ENCODE results near the gene NIBAN1. TPM values are rescaled to one million over a fixed set of nuclear protein-coding genes. Genes with fewer than 3 reads are reported as not detected.

NIBAN1 gene
- total RNA-seq, 1 experiment from 2014 or later: 19.5 TPM

GRCh38 chr1:184943998-184944397 is 30.3 kb downstream of the NIBAN1 start:
- intact Hi-C loops (cut with micrococcal nuclease; ENCODE audit: unreplicated experiment): no loop called here
- no peaks in the 10 kb centered on the region for H3K9me3 Mint-ChIP-seq (ENCODE audit: low read depth, unreplicated experiment)
- no peak for TF ChIP-seq CTCF (IDR thresholded peaks at IDR 0.05; ENCODE audit: unreplicated experiment)

GRCh38 chr1:184941735-184942134 is 32.6 kb downstream of the NIBAN1 start:
- no peaks in the 10 kb centered on the region for H3K4me1 Mint-ChIP-seq (ENCODE audit: low read depth, unreplicated experiment)
- no peak overlapping the region for H3K27ac Mint-ChIP-seq (ENCODE audit: unreplicated experiment)
- DNase-seq: no peak
- TF ChIP-seq CTCF (IDR thresholded peaks at IDR 0.05; ENCODE audit: unreplicated experiment): no peak
- no peaks in the 10 kb centered on the region for H3K27me3 Mint-ChIP-seq (ENCODE audit: unreplicated experiment)
- BruUV-seq (replicated peaks): no TSS peak
- no peaks in the 10 kb centered on the region for H3K9me3 Mint-ChIP-seq (ENCODE audit: low read depth, unreplicated experiment)
- CTCF ChIA-PET: no interaction called here
- no peak overlapping the region for H3K4me3 Mint-ChIP-seq (ENCODE audit: low read depth, unreplicated experiment)
- H3K36me3 Mint-ChIP-seq (ENCODE audit: insufficient read depth, unreplicated experiment): no peaks in the 10 kb centered on the region
- intact Hi-C loops (cut with micrococcal nuclease; ENCODE audit: unreplicated experiment): no loop called here

More at GRCh38 chr1:184943998-184944397, 30.3 kb downstream of the NIBAN1 start:
- BruUV-seq (replicated peaks): no TSS peak
- DNase-seq: no peak
- Mint-ChIP-seq H3K27me3 (ENCODE audit: unreplicated experiment) (no peaks in the 10 kb centered on the region), H3K36me3 (ENCODE audit: insufficient read depth, unreplicated experiment) (no peaks in the 10 kb centered on the region), H3K4me1 (ENCODE audit: low read depth, unreplicated experiment) (no peaks in the 10 kb centered on the region), H3K27ac (ENCODE audit: unreplicated experiment) (no peak overlapping the region), H3K4me3 (ENCODE audit: low read depth, unreplicated experiment) (no peak overlapping the region)
- CTCF ChIA-PET: no interaction called here

GRCh38 chr1:184941410-184941733 is 32.9 kb downstream of the NIBAN1 start:
- BruUV-seq (replicated peaks): no TSS peak
- no peaks in the 10 kb centered on the region for H3K27me3 Mint-ChIP-seq (ENCODE audit: unreplicated experiment)

GRCh38 chr1:184940694-184941409 is 33.5 kb downstream of the NIBAN1 start:
- Mint-ChIP-seq H3K27me3 (ENCODE audit: unreplicated experiment) (no peaks in the 10 kb centered on the region), H3K27ac (ENCODE audit: unreplicated experiment) (no peak overlapping the region), H3K9me3 (ENCODE audit: low read depth, unreplicated experiment) (no peaks in the 10 kb centered on the region), H3K4me1 (ENCODE audit: low read depth, unreplicated experiment) (no peaks in the 10 kb centered on the region), H3K4me3 (ENCODE audit: low read depth, unreplicated experiment) (no peak overlapping the region), H3K36me3 (ENCODE audit: insufficient read depth, unreplicated experiment) (no peaks in the 10 kb centered on the region)
- intact Hi-C loops (cut with micrococcal nuclease; ENCODE audit: unreplicated experiment): no loop called here
- CTCF ChIA-PET: interaction anchor here (0.6 kb wide), 1 partner anchor 610 kb away, joined by 5 read pairs; no protein-coding TSS in a partner anchor
- no peak for TF ChIP-seq CTCF (IDR thresholded peaks at IDR 0.05; ENCODE audit: unreplicated experiment)
- no TSS peak for BruUV-seq (replicated peaks)
- no peak for DNase-seq

More at GRCh38 chr1:184941410-184941733, 32.9 kb downstream of the NIBAN1 start:
- H3K4me3 Mint-ChIP-seq (ENCODE audit: low read depth, unreplicated experiment): no peak overlapping the region
- H3K27ac Mint-ChIP-seq (ENCODE audit: unreplicated experiment): no peak overlapping the region
- intact Hi-C loops (cut with micrococcal nuclease; ENCODE audit: unreplicated experiment): no loop called here
- no peak for TF ChIP-seq CTCF (IDR thresholded peaks at IDR 0.05; ENCODE audit: unreplicated experiment)
- CTCF ChIA-PET: interaction anchor here (0.6 kb wide), 1 partner anchor 611 kb away, joined by 5 read pairs; no protein-coding TSS in a partner anchor
- no peaks in the 10 kb centered on the region for H3K4me1 Mint-ChIP-seq (ENCODE audit: low read depth, unreplicated experiment)
- no peaks in the 10 kb centered on the region for H3K9me3 Mint-ChIP-seq (ENCODE audit: low read depth, unreplicated experiment)
- DNase-seq: no peak
- no peaks in the 10 kb centered on the region for H3K36me3 Mint-ChIP-seq (ENCODE audit: insufficient read depth, unreplicated experiment)
